ENCODE measurements around the gene TBC1D21. TPM values are rescaled to one million over a fixed set of nuclear protein-coding genes. Genes with fewer than 3 reads are reported as not detected.

Gene TBC1D21
- total and polyA plus RNA-seq, 2 of the 8 experiments (the other 6 are each of a cell fraction or from before 2014, with no cell fraction given): not detected

- TF ChIP-seq NRF1 (IDR thresholded peaks at IDR 0.05; ENCODE audit: low read depth, low read length) (no peak), CBX5 (IDR thresholded peaks at IDR 0.05; ENCODE audit: low read depth, low read length) (no peak), TCF12 (IDR thresholded peaks at IDR 0.05; ENCODE audit: low read depth, low read length) (no peak), SUZ12 (IDR thresholded peaks at IDR 0.05; ENCODE audit: low read length) (no peak), SIX5 (IDR thresholded peaks at IDR 0.05; ENCODE audit: low read depth, low read length) (no peak)
Observed at GRCh38 chr15:73873456-73873855, at the start of gene TBC1D21 (continued).

All from H1 (cell line).